Activated T-helper 9 cell treated with anti-CD3 and anti-CD28 coated beads, Interleukin-2, amount 50 U/mL, for 16 hours (primary cell): ENCODE results near the gene SCYL2.
"Not testable (repeated sequence)": the region's sequence is repeated elsewhere in the genome, so short reads cannot be mapped to it uniquely, and the experiment has no call there.

ENCODE experiments used
- DNase-seq: peaks from one replicate; pipeline ENCODE4 v3.0.0-alpha.2; 2020; ENCODE audit warnings: low read depth

Gene SCYL2

GRCh38 chr12:100265732-100266584, 1.0 kb upstream of the SCYL2 start:
- DNase-seq, result no peak

DNA sequence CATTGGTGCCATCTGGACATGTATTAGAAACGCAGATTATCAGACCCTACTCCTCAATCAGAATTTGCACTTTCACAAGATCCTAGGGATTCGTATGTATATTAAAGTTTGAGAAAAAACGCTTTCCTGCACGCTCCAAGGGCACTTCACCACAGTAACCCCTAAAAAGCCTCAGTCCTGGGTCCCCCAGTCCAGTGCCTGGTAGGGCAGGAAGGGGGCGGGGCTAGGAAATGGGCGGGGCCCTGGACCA, 467 bp upstream of the SCYL2 start:
- DNase-seq, result peak; percentile 84

DNA sequence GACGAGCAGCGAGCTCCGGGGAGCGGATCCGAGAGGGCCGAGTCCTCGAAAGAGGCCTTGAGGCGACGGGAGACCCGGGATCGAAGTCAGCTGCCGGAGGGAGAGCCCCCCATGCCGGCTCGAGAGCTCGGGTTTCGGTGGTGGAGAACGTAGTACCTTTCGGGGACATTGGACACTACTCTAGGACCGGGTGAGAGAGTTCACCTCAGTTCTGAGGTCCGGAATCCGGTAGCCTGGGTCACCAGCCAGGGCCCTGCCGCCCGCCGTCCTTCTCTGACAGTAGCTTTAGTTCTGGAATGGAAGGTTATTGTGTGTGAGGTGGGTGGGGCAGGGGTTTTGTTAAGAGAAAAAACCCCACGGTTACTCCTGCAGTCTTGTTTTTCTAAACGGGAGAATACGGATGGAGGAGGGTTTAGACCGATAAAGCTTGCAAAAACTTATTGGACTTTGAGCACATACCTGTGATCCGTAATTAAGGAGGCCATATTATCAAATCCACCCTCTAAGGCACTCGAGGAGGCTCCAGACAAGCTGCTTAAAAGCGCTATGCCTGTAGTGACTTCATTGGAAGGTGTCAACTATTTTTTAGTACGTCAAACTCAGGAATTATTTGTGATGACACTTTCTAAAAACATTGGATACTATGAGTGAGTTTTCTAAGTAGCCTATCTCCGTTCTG, 765 bp downstream of the SCYL2 start:
- peak; percentile 3 for DNase-seq

DNA sequence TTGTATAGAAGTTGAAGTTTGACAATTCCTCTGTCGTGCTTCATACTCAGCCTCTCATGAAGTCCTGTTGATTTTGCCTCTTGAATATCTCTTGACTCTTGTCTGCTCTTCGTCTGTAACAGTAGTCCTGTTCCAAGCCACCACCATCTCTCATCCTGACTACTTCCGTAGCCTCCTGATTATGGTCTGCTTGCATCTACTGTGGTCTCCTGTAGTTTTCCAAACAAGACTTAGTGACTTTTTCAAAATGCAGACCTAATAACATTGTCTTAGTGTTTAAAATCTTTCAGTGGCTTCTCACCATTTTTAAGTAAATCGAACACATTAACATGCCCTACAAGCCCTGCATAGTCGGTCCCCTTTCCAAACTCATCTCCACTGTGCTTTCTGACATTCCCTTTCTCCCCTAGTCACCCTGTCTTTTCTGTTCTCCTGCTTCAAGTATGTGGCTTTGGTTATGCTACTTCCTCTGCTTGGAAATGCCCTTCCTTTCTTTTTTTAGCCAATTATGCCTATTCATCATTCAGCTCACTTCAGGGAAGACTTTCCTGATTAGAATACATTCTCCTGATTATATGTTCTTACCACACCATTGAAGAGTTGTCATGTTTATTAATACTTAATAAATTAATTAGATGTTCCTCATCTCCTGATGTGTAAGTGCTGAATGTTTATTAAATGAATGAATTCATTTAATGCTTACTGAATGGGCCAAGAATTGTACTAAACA, 2.0 kb downstream of the SCYL2 start:
- DNase-seq, result no peak

DNA sequence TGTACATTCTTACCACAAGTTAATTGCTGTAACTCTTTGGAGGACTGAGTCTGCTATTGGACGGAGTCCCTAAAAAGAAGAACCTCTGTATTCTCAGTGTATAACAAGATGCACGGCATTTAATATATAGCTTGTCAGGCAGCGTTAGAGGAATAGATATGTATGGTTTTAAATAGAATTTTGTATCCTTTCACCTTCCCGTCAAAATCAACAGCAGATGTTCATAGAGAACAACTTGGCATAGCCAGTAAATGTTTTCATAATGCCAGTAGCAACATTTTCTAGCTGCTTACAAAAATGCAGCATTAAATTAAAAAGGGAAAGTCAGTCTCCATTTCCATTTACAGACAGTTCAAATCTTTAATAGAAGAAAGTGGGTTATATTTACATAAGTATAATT, 6.8 kb downstream of the SCYL2 start:
- no peak for DNase-seq

- no peak for DNase-seq
Measured at GRCh38 chr12:100274291-100274690, 7.3 kb downstream of the SCYL2 start.

GRCh38 chr12:100279159-100279558, 12.2 kb downstream of the SCYL2 start:
- DNase-seq, result no peak

DNA sequence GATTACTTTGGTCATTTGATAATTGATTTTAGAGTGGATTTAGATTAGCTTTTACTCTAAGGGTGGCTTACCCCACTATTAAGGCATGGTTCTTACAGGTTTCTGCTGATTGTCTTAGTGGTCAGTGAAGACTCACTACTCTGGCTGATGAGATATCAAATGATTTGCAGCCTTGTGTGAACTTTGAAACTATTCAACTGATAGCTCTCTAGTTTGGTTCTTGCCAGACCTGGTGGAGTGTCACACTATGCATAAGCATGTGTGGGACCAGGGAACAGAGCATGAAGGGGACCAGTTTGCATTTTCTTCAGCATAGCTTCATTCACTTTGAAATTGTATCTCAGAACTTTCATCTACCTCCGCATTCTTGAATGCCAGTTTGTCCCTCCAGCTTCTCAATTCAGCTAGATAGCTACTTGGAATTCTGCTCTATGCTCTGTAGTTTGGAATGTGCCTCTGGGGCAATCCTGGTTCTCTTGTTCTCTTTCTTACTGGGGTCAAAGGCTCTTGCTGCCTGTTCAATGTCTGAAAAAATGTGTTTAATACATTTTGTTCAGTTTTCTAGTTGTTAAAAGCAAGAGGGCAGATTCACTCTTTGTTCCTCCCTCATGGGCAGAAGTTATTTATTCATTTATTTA, 12.7 kb downstream of the SCYL2 start:
- DNase-seq, result no peak

DNA sequence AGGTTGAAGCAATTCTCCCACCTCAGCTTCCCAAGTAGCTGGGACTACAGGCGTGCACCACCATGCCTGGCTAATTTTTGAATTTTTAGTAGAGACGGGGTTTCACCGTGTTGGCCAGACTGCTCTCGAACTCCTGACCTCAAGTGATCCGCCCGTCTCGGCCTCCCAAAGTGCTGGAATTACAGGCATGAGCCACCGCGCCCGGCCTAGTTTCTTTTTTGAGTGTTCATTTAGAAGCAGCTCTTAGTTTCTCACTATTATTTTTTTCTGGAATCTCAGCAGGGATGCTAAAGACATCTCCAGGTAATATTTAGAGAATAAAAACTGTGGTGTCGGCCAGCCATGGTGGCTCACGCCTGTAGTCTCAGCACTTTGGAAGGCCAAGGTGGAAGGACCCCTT, 17.6 kb downstream of the SCYL2 start:
- not testable (repeated sequence) for DNase-seq

- no peak for DNase-seq
Measured at GRCh38 chr12:100289038-100289437, 22.1 kb downstream of the SCYL2 start.

DNA sequence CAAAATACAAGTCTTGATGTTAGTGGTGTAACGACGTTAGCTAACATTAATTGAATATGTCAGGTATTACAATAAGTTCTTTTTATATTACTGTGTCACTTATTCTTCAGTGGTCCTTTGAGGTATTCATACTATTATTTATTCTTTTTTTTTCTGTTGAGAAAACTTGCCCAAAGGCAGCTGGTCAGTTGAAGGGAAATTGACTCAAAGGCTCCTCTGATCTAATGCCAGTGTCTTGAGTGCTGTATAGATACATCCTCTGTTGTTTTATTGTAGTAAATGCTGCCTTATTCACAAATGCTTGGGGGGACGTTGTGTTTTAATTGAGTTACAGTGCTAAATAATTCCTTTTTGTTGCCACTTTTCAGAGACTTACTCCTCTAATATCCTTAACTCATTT, 23.0 kb downstream of the SCYL2 start:
- DNase-seq, result no peak

GRCh38 chr12:100293017-100293416, 26.0 kb downstream of the SCYL2 start:
- DNase-seq, result no peak

DNA sequence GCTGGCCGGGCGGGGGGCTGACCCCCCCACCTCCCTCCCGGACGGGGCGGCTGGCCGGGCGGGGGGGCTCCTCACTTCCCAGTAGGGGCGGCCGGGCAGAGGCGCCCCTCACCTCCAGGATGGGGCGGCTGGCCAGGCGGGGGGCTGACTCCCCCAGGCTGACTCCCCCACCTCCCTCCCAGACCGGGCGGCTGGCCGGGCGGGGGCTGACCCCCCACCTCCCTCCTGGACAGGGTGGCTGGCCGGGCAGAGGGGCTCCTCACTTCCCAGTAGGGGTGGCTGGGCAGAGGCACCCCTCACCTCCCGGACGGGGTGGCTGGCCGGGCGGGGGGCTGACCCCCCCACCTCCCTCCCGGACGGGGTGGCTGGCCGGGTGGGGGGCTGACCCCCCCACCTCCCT, 27.4 kb downstream of the SCYL2 start:
- not testable (repeated sequence) for DNase-seq

DNA sequence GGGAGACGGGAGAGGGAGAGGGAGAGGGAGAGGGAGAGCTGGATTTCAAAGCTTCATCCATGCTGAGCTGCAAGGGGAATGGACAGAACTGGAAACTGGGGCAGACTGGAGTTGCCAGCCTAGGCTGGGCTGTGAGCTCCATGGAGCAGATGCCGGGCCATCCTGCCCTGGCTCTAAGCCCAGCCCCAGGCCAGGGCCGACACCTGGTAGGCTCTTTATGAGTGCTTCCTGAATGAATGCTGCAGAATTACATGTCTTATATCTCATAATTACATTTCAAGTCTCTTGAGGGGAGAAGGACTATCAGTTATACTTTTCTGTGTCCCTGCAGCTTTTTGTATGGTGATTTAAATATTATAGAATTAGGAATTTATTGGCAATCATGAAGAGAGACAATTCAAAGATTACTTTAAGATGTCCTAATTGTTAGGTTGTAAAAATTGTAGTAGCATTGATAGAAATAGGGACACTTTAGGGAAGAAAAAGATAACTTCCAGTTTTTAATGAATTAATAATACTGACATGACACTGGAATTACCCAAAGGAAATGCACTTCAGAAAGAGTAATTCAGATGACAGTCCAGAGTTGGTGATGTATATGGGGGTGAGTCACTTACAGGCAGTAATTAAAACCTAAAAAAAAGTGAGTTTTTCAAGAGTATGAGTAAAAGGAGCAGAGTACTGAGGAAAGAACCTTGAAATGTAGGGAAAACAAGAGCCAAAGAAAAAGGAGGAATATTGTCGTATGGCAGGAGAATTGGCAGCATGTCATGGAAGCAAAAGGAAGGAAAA, 29.0 kb downstream of the SCYL2 start:
- DNase-seq, result no peak

- DNase-seq, result no peak
Measured at GRCh38 chr12:100302081-100302480, 35.1 kb downstream of the SCYL2 start.

- no peak for DNase-seq
Measured at GRCh38 chr12:100303831-100304230, 36.9 kb downstream of the SCYL2 start.

DNA sequence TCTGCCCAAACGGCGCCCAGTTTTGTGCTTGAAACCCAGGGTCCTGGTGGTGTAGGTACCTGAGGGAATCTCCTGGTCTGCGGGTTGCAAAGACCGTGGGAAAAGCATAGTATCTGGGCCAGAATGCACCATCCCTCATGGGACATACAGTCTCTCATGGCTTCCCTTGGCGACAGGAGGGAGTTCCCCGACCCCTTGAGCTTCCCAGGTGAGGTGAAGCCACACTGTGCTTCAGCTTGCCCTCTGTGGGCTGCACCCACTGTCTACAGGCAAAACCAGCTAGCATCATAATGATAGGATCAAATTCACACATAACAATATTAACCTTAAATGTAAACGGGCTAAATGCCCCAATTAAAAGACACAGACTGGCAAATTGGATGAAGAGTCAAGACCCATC, 37.4 kb downstream of the SCYL2 start:
- not testable (repeated sequence) for DNase-seq

DNA sequence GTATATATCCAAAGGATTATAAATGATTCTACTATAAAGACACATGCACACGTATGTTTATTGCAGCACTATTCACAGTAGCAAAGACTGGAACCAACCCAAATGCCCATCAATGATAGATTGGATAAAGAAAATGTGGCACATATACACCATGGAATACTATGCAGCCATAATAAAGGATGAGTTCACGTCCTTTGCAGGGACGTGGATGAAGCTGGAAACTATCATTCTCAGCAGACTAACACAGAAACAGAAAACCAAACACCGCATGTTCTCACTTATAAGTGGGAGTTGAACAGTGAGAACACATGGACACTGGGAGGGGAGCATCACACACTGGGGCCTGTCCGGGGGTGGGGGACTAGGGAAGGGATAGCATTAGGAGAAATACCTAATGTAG, 41.2 kb downstream of the SCYL2 start:
- DNase-seq, result not testable (repeated sequence)

DNA sequence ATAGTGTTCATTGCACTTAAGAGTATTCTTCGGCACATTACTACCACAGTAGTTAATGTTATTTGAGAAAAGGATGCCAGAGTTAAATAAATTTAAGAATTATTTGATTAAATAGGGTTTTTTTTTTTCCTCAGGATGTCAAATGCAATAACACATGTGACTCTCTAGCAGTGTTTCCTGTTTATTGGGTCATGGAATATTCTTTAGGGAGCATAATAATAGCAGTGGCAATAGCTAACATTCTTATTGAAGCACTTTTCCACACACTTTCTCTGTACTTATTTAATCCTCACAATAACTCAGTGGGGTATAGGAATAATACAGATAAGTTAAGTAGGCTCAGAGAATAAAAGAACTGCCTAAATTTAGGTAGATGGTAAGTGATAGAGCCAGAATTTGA, 44.3 kb downstream of the SCYL2 start:
- DNase-seq, result no peak

DNA sequence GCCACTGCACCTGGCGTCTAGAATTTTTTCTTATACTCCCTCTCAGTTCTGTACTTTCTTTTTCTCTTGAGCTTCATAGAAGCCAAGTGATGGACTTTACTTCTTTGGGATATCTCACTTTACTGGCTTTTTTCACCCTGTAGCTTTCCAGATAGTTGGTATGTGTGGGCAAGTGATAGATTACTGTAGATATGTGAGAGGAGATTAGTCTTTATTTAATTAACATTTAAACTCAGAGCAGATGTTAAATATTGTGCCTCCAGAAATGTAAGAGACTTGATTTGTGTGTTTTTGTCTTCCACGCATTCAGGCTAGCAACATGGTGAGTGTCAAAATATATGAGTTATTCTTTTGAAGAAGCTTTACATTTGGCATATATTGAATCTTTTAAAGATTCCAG, 50.4 kb downstream of the SCYL2 start:
- DNase-seq, result no peak

GRCh38 chr12:100324498-100324897, 57.5 kb downstream of the SCYL2 start:
- no peak for DNase-seq

DNA sequence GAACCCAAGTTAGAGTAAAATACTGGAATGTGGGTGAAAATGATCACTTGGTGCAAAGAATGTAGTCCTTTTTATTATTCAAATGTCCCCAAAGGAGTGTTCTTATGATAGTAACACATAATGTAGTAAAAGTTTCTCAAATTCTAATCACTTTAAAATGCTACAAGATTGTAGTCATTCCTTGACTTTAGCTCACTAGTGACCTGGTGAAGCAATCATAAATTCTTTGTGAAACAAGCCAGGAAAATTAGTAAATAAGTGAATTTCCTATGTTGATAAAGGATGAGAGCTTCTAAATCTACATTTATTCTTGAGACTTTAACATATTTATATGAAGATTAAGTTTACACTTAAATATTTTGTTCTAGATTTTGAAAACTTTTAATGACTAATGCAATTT, 59.2 kb downstream of the SCYL2 start:
- DNase-seq, result no peak
